HK-2 (cell line): ENCODE measurements around the gene PEX14.

Experiments
- DNase-seq: peaks from one replicate; pipeline ENCODE4 v3.0.0-alpha.2; 2018; ENCODE audit not compliant: unreplicated experiment

PEX14 gene

GRCh38 chr1:10646347-10646861 lies 171.7 kb downstream of the PEX14 start:
- no peak for DNase-seq

GRCh38 chr1:10647414-10648170 lies 172.8 kb downstream of the PEX14 start:
- no peak for DNase-seq

- DNase-seq, result no peak
Measured at GRCh38 chr1:10648689-10649516, 174.2 kb downstream of the PEX14 start.

- no peak for DNase-seq
Measured at GRCh38 chr1:10649517-10650201, 174.9 kb downstream of the PEX14 start.

GRCh38 chr1:10650556-10651388 lies 176.0 kb downstream of the PEX14 start:
- DNase-seq, result no peak

GRCh38 chr1:10651389-10651766 lies 176.6 kb downstream of the PEX14 start:
- no peak for DNase-seq

- DNase-seq, result no peak
Measured at GRCh38 chr1:10651793-10652192, 177.0 kb downstream of the PEX14 start.

GRCh38 chr1:10652626-10653025 lies 177.9 kb downstream of the PEX14 start:
- no peak for DNase-seq

GRCh38 chr1:10653370-10654125 lies 178.8 kb downstream of the PEX14 start:
- no peak for DNase-seq

GRCh38 chr1:10655002-10655401 lies 180.3 kb downstream of the PEX14 start:
- DNase-seq, result no peak

- DNase-seq, result no peak
Measured at GRCh38 chr1:10656431-10656830, 181.7 kb downstream of the PEX14 start.

GRCh38 chr1:10657088-10657847 lies 182.5 kb downstream of the PEX14 start:
- peak; percentile 22 for DNase-seq

GRCh38 chr1:10658396-10659066 lies 183.8 kb downstream of the PEX14 start:
- no peak for DNase-seq

GRCh38 chr1:10659218-10659617 lies 184.5 kb downstream of the PEX14 start:
- no peak for DNase-seq

- no peak for DNase-seq
Measured at GRCh38 chr1:10659646-10660540, 185.1 kb downstream of the PEX14 start.

- DNase-seq, result no peak
Measured at GRCh38 chr1:10661453-10661852, 186.7 kb downstream of the PEX14 start.

GRCh38 chr1:10662090-10662688 lies 187.4 kb downstream of the PEX14 start:
- no peak for DNase-seq
